ENCODE measurements around the gene CIC. TPM values are rescaled to one million over a fixed set of nuclear protein-coding genes. Genes with fewer than 3 reads are reported as not detected.
A peak's percentile ranks its signal among the peaks of the same experiment; 100 is the strongest.

CIC gene
- total and polyA plus RNA-seq, 2 of the 13 experiments (the other 11 are each of a cell fraction or from before 2014, with no cell fraction given): 5.9 to 8.0 TPM

- TF ChIP-seq ZNF713 (CRISPR knock-in tag; IDR thresholded peaks at IDR 0.05) (no peak), TEF (CRISPR knock-in tag; IDR thresholded peaks at IDR 0.05) (no peak), RFX5 (IDR thresholded peaks at IDR 0.05; ENCODE audit: low read depth, low read length) (peak; percentile 13; the same call in 1 of the 2 replicates), JUN (CRISPR knock-in tag; IDR thresholded peaks at IDR 0.05) (peak; percentile 45), ZNF407 (CRISPR knock-in tag; IDR thresholded peaks at IDR 0.05; ENCODE audit: not compliant biosample characterization) (no peak), ATRX (CRISPR knock-in tag; IDR thresholded peaks at IDR 0.05; ENCODE audit: borderline replicate concordance) (no peak), HNF1B (CRISPR knock-in tag; IDR thresholded peaks at IDR 0.05) (peak; percentile 85), EED (CRISPR knock-in tag; IDR thresholded peaks at IDR 0.05) (no peak), ATF7 (IDR thresholded peaks at IDR 0.05) (no peak), ATF7 (CRISPR knock-in tag; IDR thresholded peaks at IDR 0.05) (peak; percentile 2; the same call in 1 of the 2 replicates), ZNF672 (CRISPR knock-in tag; IDR thresholded peaks at IDR 0.05) (no peak), ZNF280D (CRISPR knock-in tag; IDR thresholded peaks at IDR 0.05) (no peak), HIVEP1 (CRISPR knock-in tag; IDR thresholded peaks at IDR 0.05) (no peak), CERS6 (CRISPR knock-in tag; IDR thresholded peaks at IDR 0.05) (no peak)
Measured at GRCh38 chr19:42242512-42243409, 26.3 kb upstream of the CIC start, which contains the start of gene GSK3A (continued).
